Smooth muscle cell (in vitro differentiated cells): Measurements from ENCODE around the gene TIMM21. TPM values are rescaled to one million over a fixed set of nuclear protein-coding genes. Genes with fewer than 3 reads are reported as not detected.
A peak's percentile ranks its signal among the peaks of the same experiment; 100 is the strongest.

Experiments
- DNase-seq: peaks from one replicate; lab custom pipeline; 2025; ENCODE audit not compliant: unreplicated experiment; lab: John Stamatoyannopoulos, UW
- H2AFZ ChIP-seq: fragments of 200-600 bp; sonication (generic); 2 replicates; pipeline ENCODE4 v1.6.0; 2016; ENCODE audit warnings: antibody characterized with exemption, low read depth, mild to moderate bottlenecking
- H3F3A ChIP-seq: fragments of 200-600 bp; sonication (generic); 2 replicates; pipeline ENCODE4 v1.6.0; 2017; ENCODE audit warnings: antibody characterized with exemption, low read depth
- H3K27ac ChIP-seq: fragments of 200-600 bp; sonication (generic); 2 replicates; pipeline ENCODE4 v1.5.1; 2016; ENCODE audit warnings: low read depth, mild to moderate bottlenecking
- H3K27me3 ChIP-seq: fragments of 200-600 bp; sonication (generic); 2 replicates; pipeline ENCODE4 v1.6.1; 2016; ENCODE audit warnings: low read depth, mild to moderate bottlenecking
- H3K36me3 ChIP-seq: fragments of 200-600 bp; sonication (generic); 2 replicates; pipeline ENCODE4 v1.5.1; 2016; ENCODE audit warnings: low read depth
- H3K4me1 ChIP-seq: fragments of 200-600 bp; sonication (generic); 2 replicates; pipeline ENCODE4 v1.5.1; 2016; ENCODE audit warnings: low read depth
- H3K4me2 ChIP-seq: fragments of 200-600 bp; sonication (generic); 2 replicates; pipeline ENCODE4 v1.6.0; 2016; ENCODE audit warnings: mild to moderate bottlenecking
- H3K4me3 ChIP-seq: fragments of 200-600 bp; sonication (generic); 2 replicates; pipeline ENCODE4 v1.5.1; 2016; ENCODE audit warnings: mild to moderate bottlenecking
- H3K79me2 ChIP-seq: fragments of 200-600 bp; sonication (generic); 2 replicates; pipeline ENCODE4 v1.6.0; 2016; ENCODE audit warnings: low read depth, mild to moderate bottlenecking
- H3K9ac ChIP-seq: fragments of 200-600 bp; sonication (generic); 2 replicates; pipeline ENCODE4 v1.6.0; 2016; ENCODE audit warnings: low read depth
- H3K9me3 ChIP-seq: fragments of 200-600 bp; sonication (generic); replicated peaks from 2 replicates; pipeline ENCODE4 v1.5.1; 2016; ENCODE audit warnings: low read depth
- H4K20me1 ChIP-seq: fragments of 200-600 bp; sonication (generic); 2 replicates; pipeline ENCODE4 v1.6.0; 2016; ENCODE audit warnings: low read depth
- CTCF ChIP-seq: fragments of 200-600 bp; sonication (generic); IDR thresholded peaks from 2 replicates; pipeline ENCODE4 v1.5.1; 2017; ENCODE audit warnings: borderline replicate concordance, mild to moderate bottlenecking, antibody characterized with exemption; ENCODE audit not compliant: insufficient read depth, poor library complexity, severe bottlenecking
- WGBS: methylation state at CpG from one replicate; pipeline ENCODE4 v1.1.7; 2016; ENCODE audit warnings: low lambda C conversion rate; 5-methylcytosine and 5-hydroxymethylcytosine counted together
- polyA plus RNA-seq: library from polyadenylated mRNA; unstranded; fragments of >200 nt; fragmentation: Nextera tagmentation; extraction: Ambion mirVana; gene quantifications from 2 replicates; pipeline ENCODE4 v1.2.1, GENCODE V29; 2016
- total RNA-seq: library from RNA; depleted of rRNA; stranded (reverse); fragments of >200 nt; gene quantifications from 2 replicates; pipeline ENCODE4 v1.2.3, GENCODE V29; 2014

Gene TIMM21
- total and polyA plus RNA-seq, 2 experiments from 2014 or later: 27.6 to 72.6 TPM

DNA sequence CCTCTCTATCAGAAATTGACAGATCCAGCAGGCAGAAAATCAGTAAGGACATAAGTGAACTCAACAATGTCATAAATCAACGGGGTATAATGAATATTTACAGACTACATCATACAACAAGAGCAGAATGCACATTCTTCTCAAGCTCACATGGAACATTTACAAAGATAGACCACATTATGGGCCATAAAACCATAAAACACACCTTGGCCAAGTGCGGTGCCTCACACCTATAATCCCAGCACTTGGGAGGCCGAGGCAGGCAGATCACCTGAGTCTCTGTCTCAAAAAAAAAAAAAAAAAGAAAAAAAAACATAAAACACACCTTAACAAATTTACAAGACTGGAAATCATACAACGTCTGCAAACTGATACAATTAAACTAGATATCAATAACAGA lies 37.3 kb upstream of the TIMM21 start:
- peaks cover 12% of the 10 kb centered on the region for H3K4me1 ChIP-seq
- no peak for TF ChIP-seq CTCF
- H3K36me3 ChIP-seq: no peaks in the 10 kb centered on the region
- H3K9me3 ChIP-seq: peaks cover 4% of the 10 kb centered on the region
- H3K9ac ChIP-seq: no peak overlapping the region
- no peaks in the 10 kb centered on the region for H3F3A ChIP-seq
- H4K20me1 ChIP-seq: no peaks in the 10 kb centered on the region
- H3K4me3 ChIP-seq: no peak overlapping the region
- DNase-seq: no peak
- no peak overlapping the region for H3K4me2 ChIP-seq
- no peak overlapping the region for H3K27ac ChIP-seq
- no peak overlapping the region for H2AFZ ChIP-seq
- 90% methylated on average over 4 of the region's 4 CpGs for WGBS
- H3K79me2 ChIP-seq: no peaks in the 10 kb centered on the region
- H3K27me3 ChIP-seq: no peaks in the 10 kb centered on the region

GRCh38 chr18:74113711-74114110 lies 34.6 kb upstream of the TIMM21 start:
- no peak for TF ChIP-seq CTCF
- Histone ChIP-seq H3K36me3 (no peaks in the 10 kb centered on the region), H4K20me1 (no peaks in the 10 kb centered on the region), H2AFZ (peak overlapping the region; percentile 97), H3K9ac (no peak overlapping the region), H3F3A (no peaks in the 10 kb centered on the region), H3K79me2 (no peaks in the 10 kb centered on the region), H3K4me2 (no peak overlapping the region), H3K9me3 (peaks cover 4% of the 10 kb centered on the region), H3K27ac (no peak overlapping the region), H3K4me3 (no peak overlapping the region), H3K27me3 (no peaks in the 10 kb centered on the region), H3K4me1 (peaks cover 17% of the 10 kb centered on the region)
- no peak for DNase-seq

DNA sequence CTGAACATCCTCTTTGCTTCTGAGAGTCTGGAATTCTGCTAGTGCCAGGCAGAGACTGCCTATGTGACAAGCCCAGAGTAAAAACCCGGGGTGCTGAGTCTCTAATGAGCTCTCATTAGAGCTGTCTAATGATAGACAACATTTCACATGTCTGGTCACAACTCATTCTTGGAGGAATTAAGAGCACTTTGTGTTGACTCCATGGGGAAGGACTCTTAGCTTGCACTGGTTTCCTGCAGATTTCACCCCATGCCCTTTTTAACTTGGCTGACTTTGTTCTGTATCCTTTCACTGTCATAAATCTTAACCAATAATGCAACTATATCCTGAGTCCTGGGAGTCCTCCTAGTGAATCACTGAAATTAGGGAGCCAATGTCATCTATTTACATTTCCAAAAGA lies 34.2 kb upstream of the TIMM21 start:
- Histone ChIP-seq H3K79me2 (no peaks in the 10 kb centered on the region), H2AFZ (peak overlapping the region; percentile 97), H3K27ac (peak overlapping the region; percentile 90), H3K9me3 (peaks cover 4% of the 10 kb centered on the region), H3K4me1 (peaks cover 17% of the 10 kb centered on the region), H3K4me2 (peak overlapping the region; percentile 73), H3K9ac (no peak overlapping the region), H3F3A (no peaks in the 10 kb centered on the region), H3K4me3 (no peak overlapping the region), H4K20me1 (no peaks in the 10 kb centered on the region), H3K27me3 (no peaks in the 10 kb centered on the region), H3K36me3 (no peaks in the 10 kb centered on the region)
- TF ChIP-seq CTCF: no peak
- 25% methylated on average over 1 of the region's 1 CpG for WGBS
- no peak for DNase-seq

DNA sequence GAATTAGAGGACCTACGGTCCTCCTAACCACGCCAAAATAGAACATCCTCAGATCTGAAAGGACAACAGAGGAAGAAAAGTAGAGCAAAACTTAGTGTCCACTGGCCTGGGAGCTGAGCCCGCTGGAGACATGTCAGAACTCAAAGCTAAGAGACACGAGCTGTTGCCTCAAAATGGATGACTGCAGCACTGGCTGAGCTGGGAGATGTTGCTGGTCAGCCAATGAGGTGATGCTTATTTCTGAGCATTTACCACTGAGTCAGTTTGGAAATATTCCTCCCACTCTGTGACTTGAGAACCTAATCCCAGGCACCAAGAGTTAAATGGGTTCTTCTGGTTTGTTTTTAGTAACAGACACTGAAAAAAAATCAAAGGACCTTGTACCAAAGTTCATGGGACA lies 33.3 kb upstream of the TIMM21 start:
- peak overlapping the region; percentile 90 for H3K27ac ChIP-seq

More for the DNA sequence above, 33.3 kb upstream of the TIMM21 start:
- Histone ChIP-seq H3K36me3 (no peaks in the 10 kb centered on the region), H3K4me1 (peaks cover 17% of the 10 kb centered on the region), H3K27me3 (no peaks in the 10 kb centered on the region), H3K9ac (peak overlapping the region; percentile 74), H3K79me2 (no peaks in the 10 kb centered on the region), H3F3A (no peaks in the 10 kb centered on the region), H3K4me3 (no peak overlapping the region), H3K4me2 (peak overlapping the region; percentile 73), H2AFZ (peak overlapping the region; percentile 97), H4K20me1 (no peaks in the 10 kb centered on the region), H3K9me3 (peaks cover 4% of the 10 kb centered on the region)
- 47% methylated on average over 4 of the region's 4 CpGs for WGBS
- TF ChIP-seq CTCF: no peak
- no peak for DNase-seq
